ENCODE results near the gene HCK.

HCK gene

GRCh38 chr20:32052090-32052777, at the start of gene HCK:
TSS of gene HCK (plus strand) at chr20:32052242.
- no peak for FAIRE-seq

- no peak for FAIRE-seq
Measured at GRCh38 chr20:32003325-32003724, 48.7 kb upstream of the HCK start.

- no peak for FAIRE-seq
Measured at GRCh38 chr20:32004963-32005362, 47.1 kb upstream of the HCK start.

- no peak for FAIRE-seq
Measured at GRCh38 chr20:32006053-32006452, 46.0 kb upstream of the HCK start.

- no peak for FAIRE-seq
Measured at GRCh38 chr20:32006841-32007786, 44.9 kb upstream of the HCK start.

GRCh38 chr20:32007787-32008616, 44.0 kb upstream of the HCK start:
- no peak for FAIRE-seq

GRCh38 chr20:32009564-32009963, 42.5 kb upstream of the HCK start:
- no peak for FAIRE-seq

- no peak for FAIRE-seq
Measured at GRCh38 chr20:32010101-32010500, 41.9 kb upstream of the HCK start, which contains the start of gene CCM2L. TSS of gene CCM2L (plus strand) at chr20:32010438. CDS start at chr20:32010455, 17 bp downstream.

- FAIRE-seq, result no peak
Measured at GRCh38 chr20:32010666-32011065, 41.4 kb upstream of the HCK start.

- FAIRE-seq, result no peak
Measured at GRCh38 chr20:32012159-32012688, 39.8 kb upstream of the HCK start.

GRCh38 chr20:32013326-32013725, 38.7 kb upstream of the HCK start:
- no peak for FAIRE-seq

- FAIRE-seq, result no peak
Measured at GRCh38 chr20:32017711-32018251, 34.3 kb upstream of the HCK start.

- FAIRE-seq, result no peak
Measured at GRCh38 chr20:32018269-32019155, 33.5 kb upstream of the HCK start.

GRCh38 chr20:32019156-32019510, 32.9 kb upstream of the HCK start:
- FAIRE-seq, result no peak

GRCh38 chr20:32019563-32020463, 32.2 kb upstream of the HCK start:
- FAIRE-seq, result no peak

- FAIRE-seq, result no peak
Measured at GRCh38 chr20:32021091-32021490, 31.0 kb upstream of the HCK start.

- FAIRE-seq, result no peak
Measured at GRCh38 chr20:32024683-32025295, 27.3 kb upstream of the HCK start.

GRCh38 chr20:32027643-32028042, 24.4 kb upstream of the HCK start:
- FAIRE-seq, result no peak

- no peak for FAIRE-seq
Measured at GRCh38 chr20:32028647-32029372, 23.2 kb upstream of the HCK start.

All from colon (tissue), 2 donors.